OCI-LY1 (cell line): ENCODE data around the gene SERINC2.

ENCODE experiments used
- CTCF ChIP-seq: fragments of 200-600 bp; sonication (generic), shearing (Covaris generic); IDR thresholded peaks from 2 replicates; pipeline ENCODE4 v1.5.1; 2017; ENCODE audit warnings: mild to moderate bottlenecking, antibody characterized with exemption, low read length, moderate library complexity, mixed read lengths
- EZH2 ChIP-seq: fragments of 200-600 bp; sonication (generic), shearing (Covaris generic); IDR thresholded peaks from 2 replicates; pipeline ENCODE4 v1.8.0; 2017; ENCODE audit warnings: borderline replicate concordance, mixed run types, mild to moderate bottlenecking, antibody characterized with exemption, low read length, moderate library complexity, mixed read lengths

GRCh38 chr1:31380181-31380580, 32.8 kb upstream of the SERINC2 start:
- TF ChIP-seq CTCF (no peak), EZH2 (no peak)
